Neural cell (in vitro differentiated cells): ENCODE results near the gene ATG2B. TPM values are rescaled to one million over a fixed set of nuclear protein-coding genes. Genes with fewer than 3 reads are reported as not detected.

Experiments used
- H2AFZ ChIP-seq: fragments of 200-600, 300-800 bp; sonication (generic), shearing (Covaris generic); 2 replicates; pipeline ENCODE4 v1.6.0; 2014; ENCODE audit warnings: low read depth, mild to moderate bottlenecking, antibody characterized with exemption, low read length, moderate library complexity
- H3F3A ChIP-seq: fragments of 200-600 bp; shearing (Covaris generic); 2 replicates; pipeline ENCODE4 v1.6.1; 2016; ENCODE audit warnings: mild to moderate bottlenecking, moderate library complexity, mixed read lengths, antibody characterized with exemption, low read length; ENCODE audit not compliant: insufficient read depth, poor library complexity, severe bottlenecking
- H3K27ac ChIP-seq: fragments of 200-600, 300-800 bp; sonication (generic), shearing (Covaris generic); 2 replicates; pipeline ENCODE4 v1.5.1; 2014; ENCODE audit warnings: mild to moderate bottlenecking, low read length, moderate library complexity
- H3K27me3 ChIP-seq: fragments of 300-800, 200-600 bp; sonication (generic), shearing (Covaris generic); 2 replicates; pipeline ENCODE4 v1.6.0; 2014; ENCODE audit warnings: mild to moderate bottlenecking, low read depth, low read length, moderate library complexity; ENCODE audit not compliant: insufficient read depth
- H3K36me3 ChIP-seq: fragments of 300-800, 200-600 bp; sonication (generic), shearing (Covaris generic); 2 replicates; pipeline ENCODE4 v1.5.1; 2014; ENCODE audit warnings: mild to moderate bottlenecking, antibody characterized with exemption, low read length, moderate library complexity; ENCODE audit not compliant: insufficient read depth
- H3K4me2 ChIP-seq: fragments of 300-800, 200-600 bp; sonication (generic), shearing (Covaris generic); 2 replicates; pipeline ENCODE4 v1.6.0; 2014; ENCODE audit warnings: mild to moderate bottlenecking, low read length
- H3K4me3 ChIP-seq: fragments of 300-800, 200-600 bp; sonication (generic), shearing (Covaris generic); 2 replicates; pipeline ENCODE4 v1.5.1; 2014; ENCODE audit warnings: mild to moderate bottlenecking, low read length, moderate library complexity
- H3K79me2 ChIP-seq: fragments of 200-600 bp; shearing (Covaris generic); replicated peaks from 2 replicates; pipeline ENCODE4 v1.6.0; 2014; ENCODE audit warnings: mild to moderate bottlenecking, low read length, moderate library complexity; ENCODE audit not compliant: insufficient read depth
- H3K9ac ChIP-seq: fragments of 300-800, 200-600 bp; sonication (generic), shearing (Covaris generic); 2 replicates; pipeline ENCODE4 v1.6.1; 2016; ENCODE audit warnings: mild to moderate bottlenecking, low read length, mixed read lengths
- H3K9me2 ChIP-seq: fragments of 200-600 bp; shearing (Covaris generic); 2 replicates; pipeline ENCODE4 v1.6.1; 2016; ENCODE audit warnings: mild to moderate bottlenecking, low read length, mixed read lengths; ENCODE audit not compliant: insufficient read depth
- H3K9me3 ChIP-seq: fragments of 200-600, 300-800 bp; sonication (generic), shearing (Covaris generic); 2 replicates; pipeline ENCODE4 v1.6.1; 2016; ENCODE audit warnings: mild to moderate bottlenecking, mixed run types, low read length, moderate library complexity, mixed read lengths
- H4K20me1 ChIP-seq: fragments of 200-600 bp; shearing (Covaris generic); 2 replicates; pipeline ENCODE4 v1.6.1; 2016; ENCODE audit warnings: mild to moderate bottlenecking, mixed run types; ENCODE audit not compliant: insufficient read depth
- CTCF ChIP-seq: fragments of 450-650 bp; IDR thresholded peaks from 2 replicates; pipeline ENCODE4 v1.5.1; 2014; ENCODE audit warnings: antibody characterized with exemption, mild to moderate bottlenecking, moderate library complexity; ENCODE audit not compliant: poor library complexity, severe bottlenecking
- EP300 ChIP-seq: fragments of 450-650 bp; conservative IDR thresholded peaks from 2 replicates; pipeline ENCODE4 v1.6.1; 2014; ENCODE audit warnings: antibody characterized with exemption, mild to moderate bottlenecking, moderate library complexity; ENCODE audit not compliant: poor library complexity, severe bottlenecking
- EZH2 ChIP-seq: fragments of 200-600, 300-800 bp; shearing (Covaris generic), sonication (generic); IDR thresholded peaks from 2 replicates; pipeline ENCODE4 v1.6.1; 2014; ENCODE audit warnings: antibody characterized with exemption, low read length, borderline replicate concordance, mild to moderate bottlenecking; ENCODE audit not compliant: insufficient read depth, poor library complexity, severe bottlenecking
- MXI1 ChIP-seq: fragments of 450-650 bp; conservative IDR thresholded peaks from 2 replicates; pipeline ENCODE4 v1.6.1; 2014; ENCODE audit warnings: antibody characterized with exemption, mild to moderate bottlenecking; ENCODE audit not compliant: poor library complexity, severe bottlenecking
- POLR2AphosphoS5 ChIP-seq: IDR thresholded peaks from 2 replicates; pipeline ENCODE4 v1.6.1; 2012
- RAD21 ChIP-seq: fragments of 450-650 bp; conservative IDR thresholded peaks from 2 replicates; pipeline ENCODE4 v1.6.1; 2014; ENCODE audit warnings: antibody characterized with exemption, mild to moderate bottlenecking, moderate library complexity
- REST ChIP-seq: IDR thresholded peaks from 2 replicates; pipeline ENCODE4 v1.6.1; 2012; ENCODE audit warnings: borderline replicate concordance
- SMC3 ChIP-seq: fragments of 450-650 bp; conservative IDR thresholded peaks from 2 replicates; pipeline ENCODE4 v1.6.1; 2014; ENCODE audit warnings: antibody characterized with exemption, mild to moderate bottlenecking, moderate library complexity; ENCODE audit not compliant: poor library complexity
- TAF1 ChIP-seq: IDR thresholded peaks from 2 replicates; pipeline ENCODE4 v1.6.1; 2012; ENCODE audit warnings: low read depth
- polyA plus RNA-seq: library from polyadenylated mRNA; depleted of rRNA; stranded (reverse); fragments of >200 nt; gene quantifications from 2 replicates; pipeline ENCODE4 v1.2.3, GENCODE V29; 2014

The ATG2B gene
- polyA plus RNA-seq, 1 donor from 2014 or later, result 16.2 TPM

GRCh38 chr14:96405677-96406076 lies 42.5 kb upstream of the ATG2B start:
- H3K9ac ChIP-seq, result no peak overlapping the region
- no peak overlapping the region for H3K4me2 ChIP-seq
- no peak overlapping the region for H3K4me3 ChIP-seq
- no peaks in the 10 kb centered on the region for H3K36me3 ChIP-seq
- no peaks in the 10 kb centered on the region for H3K79me2 ChIP-seq
- H3K27me3 ChIP-seq, result no peaks in the 10 kb centered on the region
- no peaks in the 10 kb centered on the region for H3F3A ChIP-seq
- H3K9me3 ChIP-seq, result no peaks in the 10 kb centered on the region
- no peak overlapping the region for H2AFZ ChIP-seq
- no peaks in the 10 kb centered on the region for H3K9me2 ChIP-seq
- H3K27ac ChIP-seq, result no peak overlapping the region
- no peaks in the 10 kb centered on the region for H4K20me1 ChIP-seq
- TF ChIP-seq MXI1, result no peak
- no peak for TF ChIP-seq RAD21

- Histone ChIP-seq H4K20me1 (no peaks in the 10 kb centered on the region), H3K27me3 (no peaks in the 10 kb centered on the region), H3K79me2 (no peaks in the 10 kb centered on the region), H3K36me3 (no peaks in the 10 kb centered on the region), H3K9me2 (no peaks in the 10 kb centered on the region), H3K4me3 (no peak overlapping the region), H3K9ac (no peak overlapping the region), H3F3A (no peaks in the 10 kb centered on the region), H3K4me2 (no peak overlapping the region), H3K9me3 (no peaks in the 10 kb centered on the region), H2AFZ (no peak overlapping the region), H3K27ac (no peak overlapping the region)
- TF ChIP-seq TAF1 (no peak), SMC3 (no peak), POLR2AphosphoS5 (no peak), RAD21 (no peak), CTCF (no peak), EP300 (no peak), EZH2 (no peak), MXI1 (no peak), REST (no peak)
These were observed 40.3 kb upstream of the ATG2B start for GRCh38 chr14:96403409-96403808.

- no peaks in the 10 kb centered on the region for H3K36me3 ChIP-seq
- H3K79me2 ChIP-seq, result no peaks in the 10 kb centered on the region
- no peaks in the 10 kb centered on the region for H3F3A ChIP-seq
- H3K9ac ChIP-seq, result no peak overlapping the region
- no peak overlapping the region for H3K27ac ChIP-seq
- no peak overlapping the region for H3K4me3 ChIP-seq
- H3K9me3 ChIP-seq, result no peaks in the 10 kb centered on the region
- no peak overlapping the region for H2AFZ ChIP-seq
- no peaks in the 10 kb centered on the region for H3K9me2 ChIP-seq
- H4K20me1 ChIP-seq, result no peaks in the 10 kb centered on the region
- no peaks in the 10 kb centered on the region for H3K27me3 ChIP-seq
- TF ChIP-seq EZH2, result no peak
- no peak overlapping the region for H3K4me2 ChIP-seq
These were observed 37.4 kb upstream of the ATG2B start for GRCh38 chr14:96400495-96400894.
